Progenitor cell of endocrine pancreas (in vitro differentiated cells): ENCODE data around the gene ACTMAP. TPM values are rescaled to one million over a fixed set of nuclear protein-coding genes. Genes with fewer than 3 reads are reported as not detected.
A peak's percentile ranks its signal among the peaks of the same experiment; 100 is the strongest.

Source experiments
- DNase-seq: peaks from one replicate; pipeline ENCODE4 v3.0.0; 2021; ENCODE audit warnings: low spot score; ENCODE audit not compliant: unreplicated experiment
- H3K27ac Mint-ChIP-seq: 2 replicates; pipeline ENCODE4 v1.8.0; 2021; ENCODE audit warnings: mild to moderate bottlenecking, moderate library complexity, mixed read lengths
- H3K27me3 Mint-ChIP-seq: 2 replicates; pipeline ENCODE4 v1.8.0; 2021; ENCODE audit warnings: mixed read lengths
- H3K36me3 Mint-ChIP-seq: 2 replicates; pipeline ENCODE4 v1.8.0; 2022; ENCODE audit warnings: mixed read lengths; ENCODE audit not compliant: insufficient read depth
- H3K4me1 Mint-ChIP-seq: 2 replicates; pipeline ENCODE4 v1.8.0; 2021; ENCODE audit warnings: low read depth, mixed read lengths
- H3K4me3 Mint-ChIP-seq: 2 replicates; pipeline ENCODE4 v1.8.0; 2021; ENCODE audit warnings: low read depth, mild to moderate bottlenecking, moderate library complexity, mixed read lengths
- H3K9me3 Mint-ChIP-seq: 2 replicates; pipeline ENCODE4 v1.8.0; 2021; ENCODE audit warnings: low read depth, mixed read lengths
- long read RNA-seq: library from polyadenylated mRNA; unstranded; transcript quantifications from one replicate; pipeline ENCODE4 v2.0.0, GENCODE V29; 2020
- total RNA-seq: library from RNA; stranded (reverse); gene quantifications from 2 replicates; pipeline ENCODE4 v1.2.1, GENCODE V29; 2021
- TF ChIP-seq, protein P1 (sequence below): fragments of 200-600 bp; sonication (generic); IDR thresholded peaks from one replicate; pipeline ENCODE4 v1.5.0; 2021; ENCODE audit warnings: antibody characterized with exemption, mild to moderate bottlenecking; ENCODE audit not compliant: unreplicated experiment

ACTMAP gene, protein sequence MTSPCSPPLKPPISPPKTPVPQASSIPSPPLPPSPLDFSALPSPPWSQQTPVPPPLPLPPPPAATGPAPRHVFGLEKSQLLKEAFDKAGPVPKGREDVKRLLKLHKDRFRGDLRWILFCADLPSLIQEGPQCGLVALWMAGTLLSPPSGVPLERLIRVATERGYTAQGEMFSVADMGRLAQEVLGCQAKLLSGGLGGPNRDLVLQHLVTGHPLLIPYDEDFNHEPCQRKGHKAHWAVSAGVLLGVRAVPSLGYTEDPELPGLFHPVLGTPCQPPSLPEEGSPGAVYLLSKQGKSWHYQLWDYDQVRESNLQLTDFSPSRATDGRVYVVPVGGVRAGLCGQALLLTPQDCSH
- total RNA-seq, result 21.1 and 22.5 TPM in 2 replicates
- long read RNA-seq, partial matches to known transcripts, result 1 of 5 reads
- long read RNA-seq, other reads (novel, unspliced or antisense), result 4 of 5 reads

DNA sequence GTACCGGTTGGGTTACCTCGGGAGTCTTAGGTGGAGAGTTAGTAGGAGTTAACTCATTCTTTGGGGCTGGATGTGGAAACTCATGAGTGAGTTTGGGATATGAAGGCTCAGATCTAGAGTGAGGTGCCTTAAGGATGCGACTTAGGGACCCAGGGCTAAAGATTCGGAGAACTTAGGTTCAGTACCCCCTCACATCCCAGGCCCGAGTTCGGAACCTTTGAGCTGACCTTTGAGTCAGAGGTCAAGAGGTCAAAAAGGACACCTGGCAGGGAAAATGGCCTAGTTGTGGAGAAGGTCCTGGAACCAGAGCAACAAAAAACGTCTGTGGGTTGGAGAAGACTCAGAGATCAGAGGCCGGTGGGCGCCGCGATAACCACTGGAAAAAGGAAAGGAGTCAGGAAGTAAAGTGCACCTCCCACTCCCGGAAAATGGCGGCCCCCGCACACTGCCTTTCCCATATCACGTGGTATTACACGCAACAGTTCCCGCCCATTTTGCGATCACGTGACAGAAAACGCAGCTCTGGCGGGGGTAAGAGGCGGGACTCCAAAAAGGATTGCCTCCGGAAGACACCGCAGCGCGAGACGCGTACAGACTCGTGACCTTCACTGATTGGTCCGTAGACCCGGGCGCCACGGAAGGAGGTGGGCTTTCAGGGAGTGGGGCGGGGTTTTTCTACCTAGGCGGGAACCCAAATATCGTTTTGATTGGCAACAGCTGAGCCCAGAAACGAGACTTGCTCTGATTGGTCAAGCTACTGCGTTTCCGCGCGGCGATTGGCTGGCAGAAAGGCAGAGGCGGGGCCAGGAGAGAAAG, at the start of gene ACTMAP:
ACTMAP (minus strand) TSS at position 420 of the 816 bp plus-strand sequence. CDS start 674 bp downstream, outside the sequence.
- TF ChIP-seq, protein P1, sequence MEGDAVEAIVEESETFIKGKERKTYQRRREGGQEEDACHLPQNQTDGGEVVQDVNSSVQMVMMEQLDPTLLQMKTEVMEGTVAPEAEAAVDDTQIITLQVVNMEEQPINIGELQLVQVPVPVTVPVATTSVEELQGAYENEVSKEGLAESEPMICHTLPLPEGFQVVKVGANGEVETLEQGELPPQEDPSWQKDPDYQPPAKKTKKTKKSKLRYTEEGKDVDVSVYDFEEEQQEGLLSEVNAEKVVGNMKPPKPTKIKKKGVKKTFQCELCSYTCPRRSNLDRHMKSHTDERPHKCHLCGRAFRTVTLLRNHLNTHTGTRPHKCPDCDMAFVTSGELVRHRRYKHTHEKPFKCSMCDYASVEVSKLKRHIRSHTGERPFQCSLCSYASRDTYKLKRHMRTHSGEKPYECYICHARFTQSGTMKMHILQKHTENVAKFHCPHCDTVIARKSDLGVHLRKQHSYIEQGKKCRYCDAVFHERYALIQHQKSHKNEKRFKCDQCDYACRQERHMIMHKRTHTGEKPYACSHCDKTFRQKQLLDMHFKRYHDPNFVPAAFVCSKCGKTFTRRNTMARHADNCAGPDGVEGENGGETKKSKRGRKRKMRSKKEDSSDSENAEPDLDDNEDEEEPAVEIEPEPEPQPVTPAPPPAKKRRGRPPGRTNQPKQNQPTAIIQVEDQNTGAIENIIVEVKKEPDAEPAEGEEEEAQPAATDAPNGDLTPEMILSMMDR, result no peak
- peak within 1 kb of the TSS; percentile 98 for H3K27ac Mint-ChIP-seq
- peak within 1 kb of the TSS; percentile 88 for H3K4me3 Mint-ChIP-seq
- no peaks in the 10 kb centered on the region for H3K27me3 Mint-ChIP-seq
- DNase-seq, result peak; percentile 98
- H3K36me3 Mint-ChIP-seq, result peaks cover 10% of the 10 kb centered on the region
- H3K9me3 Mint-ChIP-seq, result no peaks in the 10 kb centered on the region
- peaks cover 25% of the 10 kb centered on the region for H3K4me1 Mint-ChIP-seq

DNA sequence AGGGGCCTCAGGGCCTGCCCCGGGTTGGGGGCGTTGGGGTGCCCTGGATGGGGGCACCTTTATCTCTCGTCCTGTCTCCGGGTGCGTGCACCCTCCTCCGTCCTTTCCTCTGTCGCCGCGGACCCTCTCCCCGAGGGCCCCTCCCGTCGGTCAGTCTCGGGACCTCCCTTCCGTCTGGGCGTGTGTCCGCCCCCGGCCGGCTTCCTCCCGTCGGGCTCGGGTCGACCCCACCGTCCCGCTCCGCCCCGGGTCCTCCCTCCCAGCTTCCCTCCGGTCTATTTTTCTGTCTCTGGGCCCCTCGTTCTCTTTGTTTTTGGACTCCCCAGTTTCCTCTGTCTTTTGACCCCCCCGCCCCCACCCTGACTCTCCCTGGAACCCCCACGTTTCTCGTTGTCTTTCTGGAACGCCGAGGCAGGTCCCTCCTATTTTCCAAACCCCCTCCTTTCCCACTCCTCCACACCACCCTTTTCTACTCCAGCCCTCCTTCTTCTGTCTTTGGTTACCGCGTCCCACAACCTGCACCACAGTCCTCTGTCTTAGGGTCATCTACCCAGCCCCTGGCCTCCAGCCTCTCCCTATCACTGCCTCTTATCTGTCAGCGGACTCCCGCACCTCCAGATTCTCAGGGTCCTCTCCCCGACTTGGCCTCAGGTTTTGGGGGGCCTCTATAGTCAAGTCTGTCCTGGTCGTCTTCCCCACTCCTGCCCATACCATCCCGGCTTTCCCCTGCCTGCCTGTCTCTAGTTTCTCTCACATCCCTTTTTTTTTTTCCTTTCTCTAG, 49.5 kb upstream of the ACTMAP start:
- no peaks in the 10 kb centered on the region for H3K9me3 Mint-ChIP-seq
- DNase-seq, result no peak
- H3K4me3 Mint-ChIP-seq, result peak overlapping the region; percentile 89
- H3K27ac Mint-ChIP-seq, result peak overlapping the region; percentile 92
- H3K27me3 Mint-ChIP-seq, result no peaks in the 10 kb centered on the region
- TF ChIP-seq, protein P1, result no peak
- peaks cover 45% of the 10 kb centered on the region for H3K4me1 Mint-ChIP-seq
- peaks cover 6% of the 10 kb centered on the region for H3K36me3 Mint-ChIP-seq

DNA sequence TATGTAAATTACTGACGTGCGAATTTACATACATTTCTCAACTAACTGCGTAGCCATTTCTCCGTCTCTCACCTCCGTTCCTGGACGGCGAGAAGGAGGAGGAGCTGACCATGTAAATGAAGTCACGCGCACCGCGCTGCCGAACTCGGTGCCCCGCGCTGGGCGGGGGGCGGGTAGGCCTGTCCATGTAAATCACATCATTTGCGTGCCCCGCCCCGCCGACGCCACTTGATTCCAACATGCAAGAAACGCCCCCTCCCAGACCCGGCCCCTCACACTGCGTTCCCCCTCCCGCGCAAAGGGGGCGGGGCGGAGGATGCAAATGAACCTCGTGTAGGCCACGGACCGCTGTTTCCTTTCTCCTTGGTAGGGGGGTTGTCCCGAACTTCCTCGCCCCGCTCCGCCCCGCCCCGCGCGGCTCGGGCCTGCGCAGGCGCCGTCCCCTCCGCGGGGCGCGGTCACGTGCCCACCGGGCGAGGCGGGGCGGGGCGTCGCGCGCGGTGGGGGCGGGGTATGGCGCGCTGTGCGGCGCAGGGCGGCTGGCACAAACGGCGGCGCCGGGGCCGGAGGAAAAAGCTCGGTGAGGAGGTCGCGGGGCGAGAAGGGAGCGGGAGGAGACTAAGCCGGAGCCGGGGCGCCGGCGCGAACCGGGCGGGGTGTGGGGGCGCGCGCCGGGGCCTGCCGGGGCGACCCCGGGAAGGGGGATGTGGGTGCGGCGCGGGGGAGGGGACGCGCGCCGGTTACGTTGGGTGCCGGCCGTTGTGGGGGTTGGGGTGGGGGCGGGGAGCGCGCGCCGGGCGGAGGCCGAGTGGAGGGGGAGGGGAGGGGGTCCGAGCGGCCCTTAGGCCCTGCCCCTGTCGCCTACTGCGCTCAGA, 48.6 kb upstream of the ACTMAP start, which contains the start of gene EGLN2:
EGLN2 (plus strand) TSS at position 509 of the 875 bp plus-strand sequence. CDS start 1,382 bp downstream, outside the sequence.
- DNase-seq, result peak; percentile 100
- H3K27me3 Mint-ChIP-seq, result no peaks in the 10 kb centered on the region
- TF ChIP-seq, protein P1, result no peak
- H3K27ac Mint-ChIP-seq, result peak within 1 kb of the TSS; percentile 99
- no peaks in the 10 kb centered on the region for H3K9me3 Mint-ChIP-seq
- H3K4me1 Mint-ChIP-seq, result peaks cover 39% of the 10 kb centered on the region
- H3K36me3 Mint-ChIP-seq, result peaks cover 4% of the 10 kb centered on the region
- H3K4me3 Mint-ChIP-seq, result peak within 1 kb of the TSS; percentile 89

DNA sequence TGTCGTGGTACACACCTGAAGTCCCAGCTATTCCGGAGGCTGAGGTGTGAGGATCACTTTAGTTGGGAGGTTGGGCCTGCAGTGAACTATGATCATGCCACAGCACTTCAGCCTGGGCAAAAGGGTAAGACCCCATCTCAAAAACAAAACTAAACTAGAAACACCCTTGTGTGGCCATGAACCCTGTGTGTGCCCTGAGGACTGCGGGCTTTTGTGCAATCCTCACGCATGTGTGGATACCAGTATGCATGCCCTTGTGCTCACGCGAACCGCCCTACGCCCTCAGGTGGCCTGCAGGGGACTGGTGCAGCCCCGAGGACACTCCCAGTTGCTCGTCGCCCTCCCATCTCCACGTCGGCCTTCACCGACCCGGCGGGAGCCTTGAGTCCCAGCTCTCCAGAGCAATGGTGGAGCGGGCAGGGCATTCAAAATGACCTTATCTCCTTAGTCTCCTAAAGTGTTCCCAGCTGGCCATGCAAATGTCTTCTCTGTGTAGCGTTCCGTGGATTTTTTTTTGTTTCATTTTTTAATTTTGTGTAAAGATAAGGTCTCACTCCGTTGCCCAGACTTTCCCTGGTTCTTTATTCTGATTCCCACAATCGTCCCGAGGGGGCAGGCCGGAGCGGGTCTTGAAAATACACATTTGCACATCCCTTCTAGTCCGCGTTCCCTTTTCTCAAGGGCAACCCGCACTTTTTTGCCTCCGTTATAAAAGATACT, 47.8 kb upstream of the ACTMAP start:
- Mint-ChIP-seq H3K9me3 (no peaks in the 10 kb centered on the region), H3K36me3 (peaks cover 4% of the 10 kb centered on the region), H3K4me1 (peaks cover 31% of the 10 kb centered on the region), H3K4me3 (peak overlapping the region; percentile 81), H3K27ac (peak overlapping the region; percentile 99), H3K27me3 (no peaks in the 10 kb centered on the region)
- TF ChIP-seq, protein P1, result peak; percentile 47
- DNase-seq, result peak; percentile 52
